NCI-H524 (cell line): ENCODE measurements around the gene SRPRB.

ENCODE experiments used
- DNase-seq, 2 experiments: peaks; one replicate each; lab custom pipeline; 2025; lab: John Stamatoyannopoulos, UW

Gene SRPRB, protein sequence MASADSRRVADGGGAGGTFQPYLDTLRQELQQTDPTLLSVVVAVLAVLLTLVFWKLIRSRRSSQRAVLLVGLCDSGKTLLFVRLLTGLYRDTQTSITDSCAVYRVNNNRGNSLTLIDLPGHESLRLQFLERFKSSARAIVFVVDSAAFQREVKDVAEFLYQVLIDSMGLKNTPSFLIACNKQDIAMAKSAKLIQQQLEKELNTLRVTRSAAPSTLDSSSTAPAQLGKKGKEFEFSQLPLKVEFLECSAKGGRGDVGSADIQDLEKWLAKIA

DNA sequence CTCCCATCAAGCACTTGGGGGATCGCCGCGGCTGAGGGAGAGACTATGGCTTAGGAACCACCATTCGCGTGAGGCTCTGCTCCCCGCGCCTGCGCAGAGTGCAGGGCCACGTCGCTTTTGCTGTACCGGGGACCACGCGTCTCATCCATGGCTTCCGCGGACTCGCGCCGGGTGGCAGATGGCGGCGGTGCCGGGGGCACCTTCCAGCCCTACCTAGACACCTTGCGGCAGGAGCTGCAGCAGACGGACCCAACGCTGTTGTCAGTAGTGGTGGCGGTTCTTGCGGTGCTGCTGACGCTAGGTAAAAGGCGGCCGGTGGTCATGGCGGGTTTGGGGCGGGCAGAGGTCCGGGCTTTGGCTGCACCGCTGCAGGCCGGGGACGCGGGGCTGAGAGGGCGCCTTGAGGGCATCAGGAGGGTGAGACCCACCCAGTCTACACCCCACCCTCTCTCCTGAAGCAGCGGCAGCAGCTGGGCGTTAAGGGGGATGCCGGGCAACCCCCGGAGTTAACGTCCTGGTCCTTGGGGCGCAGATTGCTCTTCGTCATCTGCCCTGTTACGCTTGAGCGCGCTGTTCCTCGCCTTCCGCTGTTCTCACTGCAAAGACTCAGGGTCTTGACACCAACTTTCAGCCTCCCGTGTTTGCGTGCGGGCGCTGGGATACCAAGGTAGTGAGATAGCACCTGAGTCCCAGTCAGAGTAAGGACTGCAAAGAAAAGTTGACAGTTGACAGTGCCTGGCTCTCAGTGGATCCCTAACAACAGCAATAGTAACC, at the start of gene SRPRB:
Gene SRPRB (plus strand): TSS at position 114 of the 774 bp plus-strand sequence. CDS start 34 bp downstream, at position 148.
- peak; percentile 97 to 99 for DNase-seq

DNA sequence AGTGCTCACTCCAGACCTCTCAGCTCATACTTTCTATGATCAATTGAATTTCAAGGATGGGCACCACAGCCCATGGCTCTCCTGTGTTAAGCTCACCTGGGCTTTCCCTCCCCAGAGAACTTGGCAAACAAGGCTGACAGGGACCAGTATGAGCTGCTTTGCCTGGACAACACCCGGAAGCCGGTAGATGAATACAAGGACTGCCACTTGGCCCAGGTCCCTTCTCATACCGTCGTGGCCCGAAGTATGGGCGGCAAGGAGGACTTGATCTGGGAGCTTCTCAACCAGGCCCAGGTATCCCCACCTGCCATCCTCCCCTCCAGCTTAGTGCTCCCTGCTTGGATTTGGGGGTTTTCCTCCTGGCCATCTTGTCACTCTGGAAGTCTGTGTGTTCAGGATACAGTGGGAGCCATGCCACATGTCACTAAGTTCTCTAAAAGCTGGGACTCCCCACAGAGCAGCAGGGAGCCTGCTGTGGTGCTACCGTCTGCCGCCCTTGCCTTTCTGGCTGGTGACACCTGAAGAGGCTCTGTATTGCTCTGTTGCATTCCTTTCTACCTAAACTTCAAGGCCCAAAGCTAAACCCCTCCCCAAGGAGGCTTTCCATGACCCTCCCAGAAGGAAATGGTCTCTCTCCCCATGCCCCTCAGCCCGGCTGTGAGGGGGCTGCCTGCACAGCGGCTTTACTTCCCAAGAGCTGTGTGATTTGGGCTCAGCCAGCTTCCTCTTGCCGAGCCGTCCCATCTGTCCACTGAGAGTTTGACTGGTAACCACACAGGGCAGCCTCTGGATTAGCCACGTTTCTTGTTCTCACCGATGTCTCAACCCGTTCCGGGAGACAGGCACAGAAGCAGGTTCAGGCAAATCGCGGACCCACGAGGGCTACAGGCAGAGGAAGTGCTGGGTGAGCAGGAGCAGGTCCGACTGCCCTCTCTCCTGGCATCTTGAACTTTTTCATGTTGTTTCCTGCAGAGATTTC, 48.6 kb upstream of the SRPRB start:
- DNase-seq = peak; percentile 78 to 92

DNA sequence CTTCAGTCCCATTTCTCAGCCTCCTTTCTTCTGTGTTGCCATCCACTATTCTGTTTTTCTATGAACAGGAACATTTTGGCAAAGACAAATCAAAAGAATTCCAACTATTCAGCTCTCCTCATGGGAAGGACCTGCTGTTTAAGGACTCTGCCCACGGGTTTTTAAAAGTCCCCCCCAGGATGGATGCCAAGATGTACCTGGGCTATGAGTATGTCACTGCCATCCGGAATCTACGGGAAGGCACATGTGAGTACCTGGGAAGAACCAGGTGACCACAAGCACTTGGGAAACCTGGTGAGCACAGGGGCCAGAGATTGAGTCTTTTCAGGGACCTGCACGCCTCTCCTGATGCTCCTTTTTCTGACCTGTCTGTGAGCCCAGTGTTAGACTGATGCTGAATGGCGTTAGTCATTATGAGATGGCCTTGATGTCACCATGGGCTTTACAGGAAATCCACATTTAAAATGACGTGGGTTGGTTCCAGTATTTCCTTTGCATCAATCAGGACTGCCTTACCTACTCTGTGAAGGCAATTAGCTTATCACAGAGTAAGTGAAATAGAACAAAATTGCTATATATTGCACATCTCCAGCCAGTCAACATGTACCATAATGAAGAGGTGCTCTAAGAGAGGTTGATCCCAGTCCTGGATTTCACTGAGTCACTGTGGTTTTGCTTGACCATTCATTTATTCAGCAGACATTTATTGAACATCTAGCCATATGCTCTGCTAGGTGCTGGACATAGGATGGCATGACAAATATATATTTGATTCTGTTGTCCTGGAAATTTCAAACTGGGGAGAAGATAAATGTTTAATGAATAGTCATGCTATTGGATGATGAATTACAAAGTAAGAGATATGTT, 47.7 kb upstream of the SRPRB start:
- no peak for DNase-seq

DNA sequence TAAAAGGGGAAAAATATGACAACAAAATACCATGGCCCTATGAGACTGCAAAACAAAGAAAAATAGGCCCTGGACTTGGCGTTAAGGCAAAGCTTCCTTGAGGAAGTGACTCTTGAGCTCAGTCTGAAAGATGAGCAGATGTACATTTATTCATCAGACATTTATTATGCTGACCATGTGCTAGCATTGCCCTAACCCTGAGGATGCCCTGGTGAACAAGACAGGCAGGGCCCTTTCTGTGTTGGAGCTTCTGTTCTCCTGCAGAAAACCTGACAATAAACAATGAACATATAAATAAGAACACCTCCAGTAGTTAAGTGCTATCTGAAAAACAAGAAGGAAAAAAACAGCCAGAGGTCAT, 47.1 kb upstream of the SRPRB start:
- no peak for DNase-seq

DNA sequence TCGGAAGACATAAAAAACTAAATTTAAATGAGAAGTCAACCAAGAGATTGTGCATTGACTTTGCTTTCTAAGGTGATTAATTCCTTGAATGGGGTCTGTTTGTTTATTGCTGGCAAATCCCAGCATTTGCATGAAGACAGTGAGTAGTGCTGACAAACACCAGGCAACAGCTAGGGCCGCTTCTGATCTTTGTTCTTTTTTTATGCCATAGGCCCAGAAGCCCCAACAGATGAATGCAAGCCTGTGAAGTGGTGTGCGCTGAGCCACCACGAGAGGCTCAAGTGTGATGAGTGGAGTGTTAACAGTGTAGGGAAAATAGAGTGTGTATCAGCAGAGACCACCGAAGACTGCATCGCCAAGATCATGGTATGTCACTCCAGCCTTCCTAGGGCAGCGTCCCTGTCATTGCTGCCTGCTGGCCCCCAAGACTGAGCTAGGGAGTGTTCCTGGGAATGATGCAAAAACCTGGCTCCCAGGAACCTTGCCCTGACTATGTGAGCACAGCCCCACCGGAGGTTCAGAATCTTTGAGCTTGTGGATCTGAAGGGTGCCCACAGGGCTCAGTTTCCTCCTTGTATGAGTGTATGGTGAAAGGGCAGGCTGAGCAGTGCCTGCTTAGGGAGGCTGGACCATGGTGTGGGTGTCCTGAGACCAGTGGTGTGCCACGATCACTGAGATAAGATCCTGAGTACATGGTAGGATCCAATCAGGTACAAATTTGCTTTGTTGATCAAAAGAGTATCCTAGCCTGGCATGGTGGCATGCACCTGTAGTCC, 46.5 kb upstream of the SRPRB start:
- DNase-seq = peak in 1 of 2 experiments; percentile 19

DNA sequence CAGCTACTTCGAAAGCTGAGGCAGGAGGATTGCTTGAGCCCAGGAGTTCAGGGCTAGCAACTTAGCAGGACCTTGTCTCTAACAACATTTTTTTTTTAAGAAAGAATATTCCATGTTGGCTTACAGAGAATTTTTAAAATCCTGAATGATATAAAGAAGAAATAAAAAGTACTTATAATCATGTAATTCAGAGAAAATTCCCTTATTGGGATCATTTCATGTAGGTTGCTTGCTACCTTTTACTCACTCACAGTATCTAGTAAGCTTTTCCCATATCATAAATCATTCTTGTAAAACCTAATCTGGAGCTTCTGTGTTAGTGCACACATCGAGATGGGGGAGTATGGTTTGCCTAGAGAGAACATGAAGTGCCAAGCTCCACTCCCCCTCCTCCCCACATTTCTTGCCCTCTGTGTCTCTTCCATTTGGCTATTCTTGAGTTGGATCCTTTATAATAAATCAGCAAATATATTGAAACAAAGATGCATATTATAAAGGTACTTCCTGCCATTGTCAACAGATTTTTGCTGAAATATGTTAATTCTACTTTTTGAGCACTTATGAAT, 45.8 kb upstream of the SRPRB start:
- no peak for DNase-seq

DNA sequence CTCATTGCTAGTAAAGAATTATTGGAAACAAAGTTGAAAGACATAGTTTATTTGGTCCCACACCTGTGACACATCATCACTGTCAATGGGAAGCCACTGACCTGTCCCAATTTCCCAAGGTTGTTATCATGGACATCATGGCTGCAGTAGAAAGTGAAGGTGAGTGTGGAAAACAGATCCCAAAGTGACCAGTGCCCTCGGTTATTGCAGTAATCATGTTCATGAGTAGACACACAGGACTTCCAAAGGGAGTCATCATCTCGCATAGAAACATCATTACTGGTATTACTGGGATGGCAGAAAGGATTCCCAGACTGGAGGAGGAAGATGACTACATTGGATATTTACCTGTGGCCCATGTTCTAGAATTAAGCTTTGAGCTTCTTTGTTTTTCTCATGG, 44.7 kb upstream of the SRPRB start:
- no peak for DNase-seq

DNA sequence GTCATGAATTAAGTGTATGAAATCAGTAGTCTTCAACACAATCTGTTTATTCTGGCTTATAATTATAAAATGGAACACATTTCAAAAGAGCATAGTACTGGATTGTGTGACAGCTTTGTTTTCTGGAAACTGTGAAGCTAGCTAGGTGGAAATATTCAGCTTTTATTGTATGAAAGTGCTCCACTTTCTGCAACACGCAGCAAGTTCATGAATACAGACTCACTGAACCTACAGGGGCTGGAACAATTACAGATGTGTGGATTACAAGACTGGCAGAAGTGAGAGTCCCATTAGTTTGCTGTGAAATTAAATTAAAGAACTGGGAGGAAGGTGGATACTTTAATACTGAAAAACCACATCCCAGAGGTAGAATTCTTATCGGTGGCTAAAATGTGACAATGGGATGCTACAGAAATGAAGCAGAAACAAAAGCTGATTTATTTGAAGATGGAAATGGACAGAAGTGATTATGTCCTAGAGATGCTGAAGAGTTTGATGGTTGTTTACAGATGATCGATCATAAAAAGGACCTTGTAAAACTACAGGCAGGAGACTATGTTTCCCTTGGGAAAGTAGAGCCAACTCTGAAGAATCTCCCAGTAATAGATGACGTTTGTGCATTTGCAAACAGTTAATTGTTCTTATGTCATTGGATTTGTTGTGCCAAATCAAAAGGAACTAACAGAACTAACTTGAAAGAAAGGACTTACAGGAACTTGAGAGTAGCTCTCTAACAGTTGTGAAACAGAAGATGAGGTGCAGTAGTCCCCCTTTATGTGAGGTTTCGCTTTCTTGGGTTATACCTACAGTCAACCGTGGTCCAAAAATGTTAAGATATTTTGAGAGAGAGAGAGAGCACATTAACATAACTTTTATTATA, 43.8 kb upstream of the SRPRB start:
- no peak for DNase-seq

DNA sequence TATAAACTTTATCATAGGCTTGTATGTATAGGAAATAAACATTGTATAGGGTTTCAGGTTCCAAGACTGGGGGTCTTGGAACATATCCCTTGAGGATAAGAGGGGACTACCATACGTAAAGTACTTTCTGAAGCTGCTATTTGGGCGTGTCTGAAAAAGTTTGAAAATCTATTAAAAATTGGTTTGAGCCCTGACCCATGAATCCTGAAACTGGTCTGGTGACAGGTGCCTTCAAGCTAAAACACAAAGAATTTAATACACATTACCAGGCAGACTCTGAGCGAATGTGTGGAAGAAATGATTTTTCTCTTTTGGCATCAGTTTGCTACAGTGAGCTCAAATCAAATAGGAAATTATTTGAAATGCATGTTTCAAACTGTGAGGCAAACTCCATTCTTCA, 43.1 kb upstream of the SRPRB start:
- no peak for DNase-seq

DNA sequence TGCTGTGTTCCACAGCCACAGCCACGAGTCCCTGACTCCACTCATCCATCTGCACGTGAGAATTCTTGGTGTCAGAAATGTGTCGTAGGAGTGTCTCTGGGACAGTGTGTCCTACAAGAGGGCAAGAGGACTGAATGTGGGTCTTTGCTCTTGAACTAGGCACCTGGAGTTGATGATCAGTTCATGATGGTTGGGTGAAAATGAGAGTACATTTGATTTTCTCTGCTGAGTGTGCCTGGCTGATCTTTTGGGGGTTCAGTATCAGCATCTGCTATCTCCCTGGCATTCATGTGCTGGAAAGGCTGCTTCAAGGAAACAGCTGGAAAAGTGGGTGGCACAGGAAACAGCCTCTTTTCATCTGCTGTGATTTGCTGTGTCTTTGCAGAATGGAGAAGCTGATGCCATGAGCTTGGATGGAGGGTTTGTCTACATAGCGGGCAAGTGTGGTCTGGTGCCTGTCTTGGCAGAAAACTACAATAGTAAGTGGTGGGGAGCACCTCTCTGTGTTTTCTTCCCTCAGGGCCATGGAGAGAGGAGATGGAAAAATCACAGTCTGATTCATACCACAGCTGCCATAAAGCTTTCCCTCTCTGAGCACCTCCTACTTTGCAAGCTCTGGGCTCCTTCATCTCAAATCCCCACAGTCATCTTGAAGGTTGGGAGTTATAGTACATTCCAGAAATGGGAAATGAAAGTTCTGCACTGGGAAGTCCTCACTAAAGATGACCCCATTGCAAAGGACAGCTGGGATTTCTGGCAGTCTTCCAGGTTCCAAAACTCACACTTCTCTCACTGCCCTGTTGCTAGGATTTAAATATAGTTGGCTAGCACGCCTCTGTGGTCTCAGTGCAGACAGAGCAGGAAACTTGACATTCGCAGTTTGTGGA, 41.6 kb upstream of the SRPRB start:
- DNase-seq = peak in 1 of 2 experiments; percentile 48

DNA sequence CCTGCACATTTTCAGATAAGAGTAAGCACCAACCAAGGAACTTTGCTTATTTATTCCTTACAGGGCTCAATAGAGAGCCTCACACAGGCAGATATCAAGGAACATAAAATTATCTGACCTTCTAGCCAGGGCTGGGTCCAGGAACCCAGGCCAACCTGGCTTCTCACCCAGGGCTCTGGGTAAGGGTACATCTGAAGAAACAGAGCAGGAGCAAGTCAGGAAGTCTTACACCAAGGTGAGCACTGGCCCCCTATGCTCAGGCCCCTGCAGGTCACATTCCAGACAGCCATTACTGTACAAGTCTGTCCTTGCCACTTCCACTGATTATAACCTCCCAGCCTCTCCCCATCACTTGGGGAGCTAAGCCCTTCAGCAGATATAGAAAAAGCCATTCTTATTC, 40.4 kb upstream of the SRPRB start:
- DNase-seq = no peak

DNA sequence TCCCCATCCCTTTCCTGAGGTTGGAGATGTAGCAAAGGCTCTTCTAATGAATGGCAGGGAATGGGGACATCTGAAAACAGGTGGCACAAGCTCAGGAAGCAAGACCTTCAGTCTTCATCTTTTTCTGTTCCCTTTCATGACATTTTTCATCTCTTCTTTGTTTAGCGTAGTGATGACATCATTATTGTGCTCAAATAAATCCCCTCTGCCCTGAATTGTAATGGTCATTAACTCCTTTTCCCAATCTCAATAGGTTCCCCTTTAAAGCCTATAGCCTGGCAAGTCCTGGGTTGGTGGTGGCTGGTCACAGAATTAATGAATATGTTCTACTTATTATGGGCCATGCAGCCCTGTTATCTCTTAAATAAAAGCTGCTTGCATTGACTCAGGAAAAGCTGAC, 38.0 kb upstream of the SRPRB start:
- no peak for DNase-seq

DNA sequence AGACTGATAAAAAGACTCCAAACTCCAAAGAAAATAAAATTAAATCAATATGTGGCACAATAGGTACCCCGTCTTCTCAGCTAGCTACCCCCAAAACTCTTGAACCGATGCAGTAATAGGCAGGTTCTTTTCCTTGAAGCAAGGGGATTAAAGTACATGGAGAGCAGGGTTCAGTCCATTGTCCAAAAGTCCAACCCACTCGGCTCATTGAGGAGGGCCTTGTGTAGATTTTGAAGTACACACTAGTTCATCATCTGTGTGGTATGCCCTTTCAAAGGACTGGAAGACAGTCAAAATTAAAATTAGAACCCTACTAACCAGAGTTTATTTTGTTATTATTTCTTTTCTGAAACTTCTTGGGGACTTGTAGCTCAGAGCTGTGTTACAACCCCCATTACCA, 36.1 kb upstream of the SRPRB start:
- no peak for DNase-seq

DNA sequence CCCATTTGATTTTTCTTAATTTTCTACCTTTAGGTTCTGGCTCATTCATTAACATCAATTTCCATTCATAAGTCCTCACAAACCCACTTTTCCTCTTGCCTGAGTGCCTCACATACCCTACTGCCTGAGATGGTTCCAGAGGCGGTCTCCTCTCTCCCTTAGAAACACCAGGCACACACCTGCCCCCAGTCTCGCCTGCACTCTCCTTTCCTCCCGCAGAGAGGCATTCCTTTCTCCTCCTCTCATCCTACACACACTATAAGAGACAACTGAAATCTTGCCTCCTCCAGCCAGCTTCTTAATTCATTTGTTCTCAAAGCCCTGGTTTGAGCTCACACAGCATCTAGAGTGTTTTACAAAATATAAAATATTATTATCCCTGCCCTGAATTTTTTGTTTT, 31.9 kb upstream of the SRPRB start:
- no peak for DNase-seq

DNA sequence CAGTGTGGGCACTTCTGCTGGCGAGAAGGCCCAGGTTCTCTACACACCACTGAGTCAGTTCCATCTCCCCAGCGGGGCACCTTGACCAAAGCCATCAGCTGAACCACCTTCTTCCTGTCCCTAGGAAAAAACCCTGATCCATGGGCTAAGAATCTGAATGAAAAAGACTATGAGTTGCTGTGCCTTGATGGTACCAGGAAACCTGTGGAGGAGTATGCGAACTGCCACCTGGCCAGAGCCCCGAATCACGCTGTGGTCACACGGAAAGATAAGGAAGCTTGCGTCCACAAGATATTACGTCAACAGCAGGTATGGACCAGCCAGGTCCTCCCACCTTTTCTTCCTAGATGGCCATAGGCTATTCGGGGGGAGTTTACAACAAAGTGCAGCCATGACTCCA, 30.3 kb upstream of the SRPRB start:
- DNase-seq = no peak

DNA sequence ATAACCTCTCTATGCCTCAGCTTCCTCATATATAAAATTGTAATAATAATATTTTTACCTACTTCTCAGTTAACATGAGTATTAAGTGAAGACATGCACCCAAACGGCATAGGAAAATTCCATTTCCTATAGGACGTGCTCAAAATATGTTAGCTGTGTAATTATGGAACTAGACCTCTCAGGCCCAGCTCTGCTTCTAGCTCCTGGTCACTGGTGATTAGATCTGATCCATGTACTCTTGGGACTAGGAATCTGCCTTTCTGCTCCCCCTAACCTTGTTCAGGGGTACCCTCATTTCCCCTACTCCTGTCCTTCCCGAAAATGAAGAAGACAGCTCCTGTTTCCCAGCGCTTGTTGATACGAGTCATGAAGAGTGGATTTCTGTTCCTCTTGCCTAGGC, 29.8 kb upstream of the SRPRB start:
- DNase-seq = no peak

DNA sequence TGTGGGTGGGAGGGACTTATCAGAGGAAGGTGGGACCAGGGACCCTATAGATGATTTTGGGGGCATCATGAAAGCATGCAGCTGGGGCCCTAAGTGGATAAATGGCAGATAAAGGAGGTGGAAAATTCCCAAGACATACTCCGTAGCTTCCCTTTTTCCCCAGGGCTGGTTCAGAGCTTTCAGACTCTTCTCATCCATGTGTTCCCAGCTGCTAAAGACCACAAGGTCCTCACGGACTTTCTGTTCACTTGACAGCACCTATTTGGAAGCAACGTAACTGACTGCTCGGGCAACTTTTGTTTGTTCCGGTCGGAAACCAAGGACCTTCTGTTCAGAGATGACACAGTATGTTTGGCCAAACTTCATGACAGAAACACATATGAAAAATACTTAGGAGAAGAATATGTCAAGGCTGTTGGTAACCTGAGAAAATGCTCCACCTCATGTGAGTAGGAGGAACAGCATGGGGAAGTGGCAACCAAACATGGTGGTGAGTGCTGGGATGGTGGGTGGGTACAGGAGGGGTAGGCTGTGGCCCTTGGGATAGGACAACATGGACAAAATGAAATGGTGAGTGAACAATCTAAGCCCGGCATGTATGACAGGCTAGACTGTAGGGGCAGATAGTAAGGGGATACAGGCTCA, 28.7 kb upstream of the SRPRB start:
- DNase-seq = no peak
